NCI-H1694 treated with DMSO at 0.1 percent for 48 hours (cell line): ENCODE data around the gene SMS.

Experiments used
- DNase-seq: peaks from one replicate; lab custom pipeline; 2025; lab: John Stamatoyannopoulos, UW

The SMS gene

DNA sequence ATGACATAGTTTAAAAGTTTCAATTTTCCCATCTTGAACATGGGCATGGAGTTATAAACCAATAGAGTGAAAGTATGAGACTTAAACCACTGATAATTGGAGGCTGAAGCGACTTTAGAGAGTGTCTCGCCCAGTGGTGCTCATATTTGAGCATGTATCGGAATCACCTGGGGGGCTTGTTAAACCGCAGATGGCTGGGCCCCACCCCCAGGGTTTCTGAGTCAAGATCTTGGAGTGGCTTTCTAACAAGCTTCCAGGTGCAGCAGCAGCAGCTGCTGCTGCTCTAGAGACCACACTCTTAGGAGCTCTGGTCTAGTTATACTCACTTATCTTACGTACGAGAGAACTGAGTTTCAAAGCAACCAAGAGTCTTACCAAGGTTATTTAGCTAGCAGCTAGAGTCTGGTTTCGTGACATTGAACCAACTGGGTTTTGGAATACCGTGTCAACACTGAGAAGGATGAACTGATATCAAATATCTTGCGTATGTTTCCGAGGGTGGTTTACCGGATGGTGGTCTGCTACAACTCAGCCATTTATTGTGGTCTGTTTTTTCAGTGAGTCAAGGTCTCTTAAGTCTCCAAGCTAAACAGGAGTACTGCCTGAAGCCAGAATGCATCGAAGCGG, 97.5 kb downstream of the SMS start:
- no peak for DNase-seq

DNA sequence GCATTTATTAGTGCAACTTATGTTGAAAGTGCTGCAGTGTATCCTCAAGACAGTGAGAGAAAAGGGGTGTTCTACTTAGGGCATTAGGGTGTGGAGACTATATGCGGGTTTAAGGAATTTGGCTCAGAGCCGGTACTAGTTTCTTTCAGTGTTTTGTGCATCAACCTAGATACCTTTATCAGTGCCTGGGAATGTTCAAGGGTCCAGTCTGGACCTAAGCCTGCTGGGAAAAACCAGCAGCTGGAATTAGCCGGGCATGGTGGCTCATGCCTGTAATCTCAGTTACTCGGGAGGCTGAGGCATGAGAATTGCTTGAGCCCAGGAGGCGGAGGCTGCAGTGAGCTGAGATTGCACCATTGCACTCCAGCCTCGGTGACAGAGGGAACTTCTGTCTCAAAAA, 99.0 kb downstream of the SMS start:
- DNase-seq, result no peak

DNA sequence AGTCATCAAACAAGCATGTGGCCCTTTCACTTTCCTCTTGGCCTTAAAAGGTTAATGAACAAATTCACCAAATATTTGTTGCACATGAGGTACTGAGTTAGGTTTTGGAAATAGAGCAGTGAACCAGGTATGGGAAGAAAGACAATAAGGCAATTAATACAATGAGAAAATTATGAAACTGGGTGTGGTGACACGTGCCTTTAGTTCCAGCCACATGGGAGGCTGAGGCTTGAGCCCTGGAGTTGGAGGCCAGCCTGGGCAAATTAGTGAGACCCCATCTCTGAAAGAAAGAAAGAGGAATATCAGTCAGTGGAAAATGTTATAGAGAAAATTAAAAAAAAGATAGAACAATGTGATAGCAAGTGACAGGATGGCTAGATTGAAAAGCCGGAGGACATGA, 99.7 kb downstream of the SMS start:
- DNase-seq, result no peak

DNA sequence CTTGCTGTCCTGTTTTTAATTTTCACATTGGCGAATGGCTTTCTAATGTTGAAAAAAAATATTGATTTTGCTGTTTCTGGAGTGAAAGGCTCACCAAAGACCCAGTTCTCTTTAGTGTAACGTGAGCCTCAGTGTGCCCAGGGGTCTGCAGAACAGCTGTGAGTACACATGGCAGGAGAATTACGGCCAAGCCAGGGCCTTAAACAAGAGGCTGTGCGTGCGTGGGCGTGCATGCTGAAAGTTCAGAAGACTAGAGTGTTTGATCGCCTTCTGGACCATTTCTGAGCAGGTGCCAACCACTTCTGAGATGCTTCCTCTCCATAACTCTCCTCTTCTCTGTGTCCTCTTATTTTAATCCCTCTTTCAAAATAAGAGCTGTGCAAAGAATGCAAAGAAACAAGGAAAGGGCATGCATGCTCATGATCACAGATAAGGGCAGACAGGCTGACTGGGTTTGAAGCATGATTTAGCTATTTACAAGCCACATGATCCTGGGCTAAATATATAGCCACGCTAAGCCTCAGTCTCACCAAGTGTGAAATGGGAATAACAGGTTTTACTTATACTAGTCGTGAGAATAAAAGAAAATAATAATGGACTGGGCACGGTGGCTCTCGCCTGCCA, 101.5 kb downstream of the SMS start:
- DNase-seq, result no peak

DNA sequence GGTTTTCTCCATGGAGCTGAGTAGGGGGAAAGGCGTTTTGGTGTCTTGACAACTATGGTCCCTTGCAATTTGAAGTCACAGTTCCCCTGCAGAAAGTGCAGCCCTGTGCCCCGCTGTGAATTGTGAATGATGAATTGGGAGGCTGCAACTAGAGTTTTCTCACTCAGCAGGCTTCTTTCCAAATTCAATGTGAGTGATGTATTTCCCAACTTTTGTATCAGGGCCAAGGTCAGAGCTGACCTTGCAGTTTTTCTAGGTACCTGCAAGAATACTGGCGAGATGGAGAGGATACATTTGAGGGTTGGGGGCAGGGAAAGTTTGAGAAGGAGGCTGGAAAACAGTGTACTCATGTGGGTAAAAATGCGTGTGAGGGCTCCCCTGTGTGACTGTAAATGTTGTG, 103.4 kb downstream of the SMS start:
- DNase-seq, result no peak
